Panc1 (cell line): ENCODE results near the gene KAT2A. TPM values are rescaled to one million over a fixed set of nuclear protein-coding genes. Genes with fewer than 3 reads are reported as not detected.

Experiments
- ATAC-seq: fragments of 200-7000 bp; cut with Tn5 transposase; 2 replicates; pipeline ENCODE4 v1.9.1; 2020; ENCODE audit warnings: mild to moderate bottlenecking, moderate library complexity
- BruUV-seq: library from RNA; stranded (reverse); fragments of 400-500 nt; replicated peaks from 2 replicates; lab custom pipeline; 2021; lab: Mats Ljungman, UMichigan
- CTCF ChIA-PET: fragments of 300-600 bp; sonication (Branson Sonifier 250); formaldehyde crosslinking; loops from one replicate; lab custom pipeline; 2022; ENCODE audit warnings: antibody characterized with exemption; lab: Charles Lee
- POLR2A ChIA-PET: fragments of 300-600 bp; sonication (Branson Sonifier 250); formaldehyde crosslinking; loops from one replicate; lab custom pipeline; 2022; ENCODE audit warnings: antibody characterized with exemption; lab: Charles Lee
- DNase-seq: peaks from one replicate; pipeline ENCODE4 v3.0.0-alpha.2; 2010; ENCODE audit warnings: low read depth, low spot score
- H3K27ac ChIP-seq: 2 replicates; pipeline ENCODE4 v1.5.1; 2011; ENCODE audit warnings: mild to moderate bottlenecking, low read length, inconsistent platforms
- H3K27me3 ChIP-seq: fragments of 200-500 bp; sonication (Bioruptor generic); 2 replicates; pipeline ENCODE4 v1.6.0; 2014; ENCODE audit warnings: low read length, inconsistent platforms; ENCODE audit not compliant: control insufficient read depth, insufficient read depth
- H3K36me3 ChIP-seq: fragments of 200-500 bp; sonication (Bioruptor generic); 2 replicates; pipeline ENCODE4 v1.5.1; 2014; ENCODE audit warnings: inconsistent platforms, mild to moderate bottlenecking, low read length, moderate library complexity; ENCODE audit not compliant: control insufficient read depth, insufficient read depth
- H3K4me1 ChIP-seq: 2 replicates; pipeline ENCODE4 v1.5.1; 2011; ENCODE audit warnings: inconsistent platforms, mild to moderate bottlenecking, low read length, moderate library complexity; ENCODE audit not compliant: control insufficient read depth, insufficient read depth
- H3K4me3 ChIP-seq, 2 experiments: 2 replicates each; pipeline ENCODE4 v1.5.1; 2011 to 2012; ENCODE audit warnings: low read depth in 2 of 2, low read length in 2 of 2, mild to moderate bottlenecking in 2 of 2, inconsistent platforms in 1 of 2, moderate library complexity in 1 of 2
- H3K9me3 ChIP-seq: fragments of 200-500 bp; sonication (Bioruptor generic); 2 replicates; pipeline ENCODE4 v1.5.1; 2014; ENCODE audit warnings: low read depth, mild to moderate bottlenecking, inconsistent platforms, low read length, moderate library complexity; ENCODE audit not compliant: control insufficient read depth, insufficient read depth
- CTCF ChIP-seq: fragments of 450-650 bp; IDR thresholded peaks from 2 replicates; pipeline ENCODE4 v1.5.1; 2017; ENCODE audit warnings: mild to moderate bottlenecking
- POLR2AphosphoS5 ChIP-seq: IDR thresholded peaks from 2 replicates; pipeline ENCODE4 v1.6.1; 2012; ENCODE audit warnings: mild to moderate bottlenecking, low read depth, low read length, moderate library complexity
- SIN3A ChIP-seq: IDR thresholded peaks from 2 replicates; pipeline ENCODE4 v1.6.1; 2012; ENCODE audit warnings: low read depth, mild to moderate bottlenecking, low read length, moderate library complexity, borderline replicate concordance; ENCODE audit not compliant: insufficient read depth
- TCF7L2 ChIP-seq: IDR thresholded peaks from 2 replicates; pipeline ENCODE4 v1.6.1; 2011; ENCODE audit warnings: mild to moderate bottlenecking, low read depth, low read length, inconsistent platforms
- in situ Hi-C: cut with HindIII; loops from 2 replicates; pipeline ENCODE4 v1.10.0; 2016; ENCODE audit warnings: low sequenced_read_pairs, low pct_unique_long_range_greater_than_20kb
- intact Hi-C: fragments of 100-400 bp; cut with micrococcal nuclease; formaldehyde crosslinking; loops from one replicate; pipeline ENCODE4 v1.10.0; 2022; ENCODE audit not compliant: unreplicated experiment
- total RNA-seq: library from RNA; stranded (reverse); gene quantifications from one replicate; pipeline ENCODE4 v1.2.1, GENCODE V29; 2021; ENCODE audit not compliant: unreplicated experiment
- TF ChIP-seq, protein P1 (sequence below), 2 experiments: IDR thresholded peaks; 2 replicates each; pipeline ENCODE4 v1.6.1; 2011 to 2012; ENCODE audit warnings: low read depth in 2 of 2, control low read depth in 1 of 2, low read length in 1 of 2, mild to moderate bottlenecking in 1 of 2, moderate library complexity in 1 of 2; ENCODE audit not compliant: insufficient read depth in 1 of 2

Gene KAT2A
- total RNA-seq, 1 experiment from 2014 or later: 67.0 TPM

DNA sequence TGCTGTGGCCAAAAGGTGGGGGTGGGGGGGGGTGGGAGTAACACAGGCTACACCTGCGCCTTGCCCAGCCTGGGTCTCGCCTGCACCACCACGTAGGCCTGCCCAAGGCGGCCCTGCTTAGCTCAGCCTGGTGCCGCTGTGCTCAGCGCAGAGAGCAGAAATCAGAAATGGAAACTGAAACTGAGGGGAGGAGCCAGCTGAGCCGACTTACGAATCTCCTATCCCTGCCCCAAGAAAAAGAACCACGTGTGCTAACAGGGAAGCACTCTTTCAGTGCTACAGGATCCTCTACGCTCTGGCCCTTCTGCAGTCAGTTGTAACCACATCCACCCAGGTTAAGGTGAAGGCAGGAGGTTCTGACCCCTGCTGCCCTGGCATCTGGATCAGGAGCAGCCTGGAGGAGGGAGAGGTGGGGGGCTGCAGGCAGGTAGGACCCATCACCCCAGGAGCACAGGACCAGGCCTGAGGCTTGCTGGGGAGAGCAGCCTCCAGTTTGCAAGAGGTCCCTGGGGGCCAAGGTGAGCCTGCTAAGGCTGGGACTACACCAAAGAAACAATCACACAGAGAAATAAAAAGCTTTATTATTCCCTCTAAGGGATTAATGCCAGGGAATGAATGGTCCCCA, 8.5 kb downstream of the KAT2A start, which contains the start of gene DHX58:
Gene DHX58 (minus strand): TSS at position 163 of the 625 bp plus-strand sequence. CDS start 822 bp downstream, outside the sequence.
- POLR2A ChIA-PET: no interaction called here
- peak within 1 kb of the TSS; percentile 31 to 49 for H3K4me3 ChIP-seq

GRCh38 chr17:42111871-42112551, 9.2 kb downstream of the KAT2A start:
- TF ChIP-seq CTCF (no peak), POLR2AphosphoS5 (0 out of 2 replicates have a peak, but pooled peaks have one; percentile 1)
- H3K36me3 ChIP-seq: no peaks in the 10 kb centered on the region
- BruUV-seq: no TSS peak
- ChIA-PET CTCF (interaction anchor here (0.6 to 0.7 kb wide), 2 partner anchors 46 to 87 kb away, joined by 4 to 5 read pairs; no protein-coding TSS in a partner anchor), POLR2A (no interaction called here)
- H3K4me3 ChIP-seq: peak overlapping the region; percentile 31 to 49
- no peaks in the 10 kb centered on the region for H3K9me3 ChIP-seq
- ATAC-seq (peak; percentile 63), DNase-seq (no peak)
- H3K4me1 ChIP-seq: peaks cover 9% of the 10 kb centered on the region
- H3K27ac ChIP-seq: peak overlapping the region; percentile 85
- in situ Hi-C loops (no loop called here), intact Hi-C loops (loop anchor here (5.0 kb wide), 1 partner anchor 150 kb away; no protein-coding TSS in a partner anchor)
- no peaks in the 10 kb centered on the region for H3K27me3 ChIP-seq

More for the DNA sequence above, 8.5 kb downstream of the KAT2A start, which contains the start of gene DHX58:
- TF ChIP-seq CTCF: no peak
- peak; percentile 41; the same call in 1 of the 2 replicates for TF ChIP-seq POLR2AphosphoS5
- no peak for TF ChIP-seq SIN3A
- TF ChIP-seq, protein P1, sequence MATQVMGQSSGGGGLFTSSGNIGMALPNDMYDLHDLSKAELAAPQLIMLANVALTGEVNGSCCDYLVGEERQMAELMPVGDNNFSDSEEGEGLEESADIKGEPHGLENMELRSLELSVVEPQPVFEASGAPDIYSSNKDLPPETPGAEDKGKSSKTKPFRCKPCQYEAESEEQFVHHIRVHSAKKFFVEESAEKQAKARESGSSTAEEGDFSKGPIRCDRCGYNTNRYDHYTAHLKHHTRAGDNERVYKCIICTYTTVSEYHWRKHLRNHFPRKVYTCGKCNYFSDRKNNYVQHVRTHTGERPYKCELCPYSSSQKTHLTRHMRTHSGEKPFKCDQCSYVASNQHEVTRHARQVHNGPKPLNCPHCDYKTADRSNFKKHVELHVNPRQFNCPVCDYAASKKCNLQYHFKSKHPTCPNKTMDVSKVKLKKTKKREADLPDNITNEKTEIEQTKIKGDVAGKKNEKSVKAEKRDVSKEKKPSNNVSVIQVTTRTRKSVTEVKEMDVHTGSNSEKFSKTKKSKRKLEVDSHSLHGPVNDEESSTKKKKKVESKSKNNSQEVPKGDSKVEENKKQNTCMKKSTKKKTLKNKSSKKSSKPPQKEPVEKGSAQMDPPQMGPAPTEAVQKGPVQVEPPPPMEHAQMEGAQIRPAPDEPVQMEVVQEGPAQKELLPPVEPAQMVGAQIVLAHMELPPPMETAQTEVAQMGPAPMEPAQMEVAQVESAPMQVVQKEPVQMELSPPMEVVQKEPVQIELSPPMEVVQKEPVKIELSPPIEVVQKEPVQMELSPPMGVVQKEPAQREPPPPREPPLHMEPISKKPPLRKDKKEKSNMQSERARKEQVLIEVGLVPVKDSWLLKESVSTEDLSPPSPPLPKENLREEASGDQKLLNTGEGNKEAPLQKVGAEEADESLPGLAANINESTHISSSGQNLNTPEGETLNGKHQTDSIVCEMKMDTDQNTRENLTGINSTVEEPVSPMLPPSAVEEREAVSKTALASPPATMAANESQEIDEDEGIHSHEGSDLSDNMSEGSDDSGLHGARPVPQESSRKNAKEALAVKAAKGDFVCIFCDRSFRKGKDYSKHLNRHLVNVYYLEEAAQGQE (IDR thresholded peaks at IDR 0.05; ENCODE audit: insufficient read depth in 1 of 2, low read depth in 2 of 2, low read length in 1 of 2): no peak
- TF ChIP-seq TCF7L2: no peak
- peak within 1 kb of the TSS; percentile 86 for H3K27ac ChIP-seq
- peaks cover 9% of the 10 kb centered on the region for H3K4me1 ChIP-seq
- H3K27me3 ChIP-seq: no peaks in the 10 kb centered on the region
- no peaks in the 10 kb centered on the region for H3K36me3 ChIP-seq
- peak; percentile 87 for ATAC-seq
- CTCF ChIA-PET: interaction anchor here (0.6 to 0.7 kb wide), 2 partner anchors 46 to 87 kb away, joined by 4 to 5 read pairs; no protein-coding TSS in a partner anchor
- intact Hi-C loops (loop anchor here (5.0 kb wide), 1 partner anchor 150 kb away; no protein-coding TSS in a partner anchor), in situ Hi-C loops (no loop called here)
- no peaks in the 10 kb centered on the region for H3K9me3 ChIP-seq
- BruUV-seq: no TSS peak
- DNase-seq: no peak
